ENCODE measurements around the gene AKR1C2. TPM values are rescaled to one million over a fixed set of nuclear protein-coding genes. Genes with fewer than 3 reads are reported as not detected.
"Not testable (repeated sequence)": the region's sequence is repeated elsewhere in the genome, so short reads cannot be mapped to it uniquely, and the experiment has no call there.

Gene AKR1C2
- total and polyA plus RNA-seq, 2 donors (not counting 1 experiment from before 2014, with no cell fraction given), result not detected

DNA sequence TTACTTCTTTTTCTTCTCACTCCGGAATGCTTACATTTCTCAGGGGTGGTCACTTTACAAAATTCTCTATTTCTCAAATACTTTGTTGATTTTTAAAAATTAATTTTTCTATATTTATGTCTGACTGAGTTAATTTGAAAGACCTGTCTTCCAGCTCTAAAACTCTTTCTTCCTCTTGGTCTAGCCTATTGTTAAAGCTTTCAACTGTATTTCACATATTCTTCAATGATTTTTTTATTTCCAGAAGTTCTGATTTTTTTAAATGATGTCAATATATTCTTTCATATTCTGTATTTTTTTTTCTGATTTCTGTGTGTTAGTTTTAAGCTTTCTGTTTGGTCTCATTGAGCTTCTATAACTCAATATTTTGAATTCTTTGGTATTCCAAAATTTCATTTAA is 27.3 kb upstream of the AKR1C2 start:
- no peak for ATAC-seq (ENCODE audit: low read depth)
- H4K20me1 ChIP-seq (ENCODE audit: control insufficient read depth, insufficient read depth, low read length, poor library complexity, severe bottlenecking), result no peaks in the 10 kb centered on the region
- intact Hi-C loops (cut with micrococcal nuclease), result no loop called here
- H3K79me2 ChIP-seq (ENCODE audit: control insufficient read depth, insufficient read depth, low read length), result no peaks in the 10 kb centered on the region
- peaks cover 3% of the 10 kb centered on the region for H3K27me3 Mint-ChIP-seq
- no peaks in the 10 kb centered on the region for H3K4me1 ChIP-seq (ENCODE audit: control insufficient read depth in 2 of 2, insufficient read depth in 2 of 2, low read length in 2 of 2)
- CTCF ChIA-PET, result no interaction called here
- H3K9ac ChIP-seq (ENCODE audit: low read length), result no peak overlapping the region
- H3K9me3 Mint-ChIP-seq (ENCODE audit: insufficient read depth), result peaks cover 18% of the 10 kb centered on the region
- no peak overlapping the region for H3K4me2 ChIP-seq (replicated peaks; ENCODE audit: low read depth, low read length, poor library complexity, severe bottlenecking)
- no peak for DNase-seq
- no peak for TF ChIP-seq CTCF (IDR thresholded peaks at IDR 0.05)
- TF ChIP-seq EZH2 (IDR thresholded peaks at IDR 0.05; ENCODE audit: borderline replicate concordance, insufficient read depth, low read depth, low read length, poor library complexity, severe bottlenecking), result no peak
- POLR2A ChIA-PET, result no interaction called here
- no peak overlapping the region for H2AFZ ChIP-seq (ENCODE audit: insufficient read depth, low read depth, low read length, poor library complexity, severe bottlenecking)
- H3K4me3 Mint-ChIP-seq, result no peak overlapping the region
- H3K9me3 ChIP-seq (ENCODE audit: control extremely low read depth in 1 of 3, control insufficient read depth in 2 of 3, insufficient read depth in 1 of 3, low read length in 2 of 3), result peaks cover 1 to 26% (median 20%) of the 10 kb centered on the region in 3 donors
- no peak overlapping the region for H3K27ac Mint-ChIP-seq
- no CpG with 5 or more reads among the region's 1 CpG for WGBS (ENCODE audit: insufficient coverage)
- no peak overlapping the region for H3K4me3 ChIP-seq (ENCODE audit: control extremely low read depth in 1 of 5, extremely low read depth in 1 of 5, insufficient read depth in 1 of 5, low read depth in 2 of 5, low read length in 4 of 5)
- peaks cover 0 to 3% (median 0%) of the 10 kb centered on the region in 4 experiments for H3K27me3 ChIP-seq (replicated peaks in 1 of 4; ENCODE audit: control extremely low read depth in 1 of 4, control insufficient read depth in 3 of 4, insufficient read depth in 4 of 4, low read length in 3 of 4)
- H3K36me3 ChIP-seq (replicated peaks in 1 of 2; ENCODE audit: control extremely low read depth in 1 of 2, control insufficient read depth in 1 of 2, extremely low read depth in 1 of 2, insufficient read depth in 2 of 2, low read length in 1 of 2), result no peaks in the 10 kb centered on the region
- H3K4me1 Mint-ChIP-seq, result peaks cover under 1% of the 10 kb centered on the region
- no peak overlapping the region for H3K27ac ChIP-seq (ENCODE audit: low read length in 2 of 2)

GRCh38 chr10:5025461-5025881 is 21.8 kb upstream of the AKR1C2 start:
- peaks cover 14% of the 10 kb centered on the region for H3K9me3 Mint-ChIP-seq (ENCODE audit: insufficient read depth)
- H3K79me2 ChIP-seq (ENCODE audit: control insufficient read depth, insufficient read depth, low read length); H3K4me1 ChIP-seq (ENCODE audit: control insufficient read depth in 2 of 2, insufficient read depth in 2 of 2, low read length in 2 of 2); H3K27me3 Mint-ChIP-seq; H3K4me3 ChIP-seq (ENCODE audit: control extremely low read depth in 1 of 5, extremely low read depth in 1 of 5, insufficient read depth in 1 of 5, low read depth in 2 of 5, low read length in 4 of 5); CTCF ChIA-PET; ATAC-seq (ENCODE audit: low read depth); H3K27ac ChIP-seq (ENCODE audit: low read length in 2 of 2); H3K9ac ChIP-seq (ENCODE audit: low read length); H3K27me3 ChIP-seq (replicated peaks in 1 of 4; ENCODE audit: control extremely low read depth in 1 of 4, control insufficient read depth in 3 of 4, insufficient read depth in 4 of 4, low read length in 3 of 4); H2AFZ ChIP-seq (ENCODE audit: insufficient read depth, low read depth, low read length, poor library complexity, severe bottlenecking); H3K9me3 ChIP-seq (ENCODE audit: control extremely low read depth in 1 of 3, control insufficient read depth in 2 of 3, insufficient read depth in 1 of 3, low read length in 2 of 3); H4K20me1 ChIP-seq (ENCODE audit: control insufficient read depth, insufficient read depth, low read length, poor library complexity, severe bottlenecking); H3K4me2 ChIP-seq (replicated peaks; ENCODE audit: low read depth, low read length, poor library complexity, severe bottlenecking); DNase-seq; H3K27ac Mint-ChIP-seq; intact Hi-C loops (cut with micrococcal nuclease); H3K4me3 Mint-ChIP-seq; H3K36me3 ChIP-seq (replicated peaks in 1 of 2; ENCODE audit: control extremely low read depth in 1 of 2, control insufficient read depth in 1 of 2, extremely low read depth in 1 of 2, insufficient read depth in 2 of 2, low read length in 1 of 2); POLR2A ChIA-PET: not testable (repeated sequence)
- peaks cover 14% of the 10 kb centered on the region for H3K4me1 Mint-ChIP-seq
